HG03139 (cell line): ENCODE data around the gene TAF11L4.
"Not testable (repeated sequence)": the region's sequence is repeated elsewhere in the genome, so short reads cannot be mapped to it uniquely, and the experiment has no call there.

Experiments
- ATAC-seq: cut with Tn5 transposase; IDR thresholded peaks from one replicate; pipeline ENCODE4 v1.9.1; 2021; ENCODE audit not compliant: unreplicated experiment

Gene TAF11L4

GRCh38 chr5:17521501-17521900, at the start of gene TAF11L4:
TAF11L4 (plus strand) TSS chr5:17521801.
- ATAC-seq, result not testable (repeated sequence)

GRCh38 chr5:17475064-17475463, 46.5 kb upstream of the TAF11L4 start:
- ATAC-seq, result not testable (repeated sequence)

DNA sequence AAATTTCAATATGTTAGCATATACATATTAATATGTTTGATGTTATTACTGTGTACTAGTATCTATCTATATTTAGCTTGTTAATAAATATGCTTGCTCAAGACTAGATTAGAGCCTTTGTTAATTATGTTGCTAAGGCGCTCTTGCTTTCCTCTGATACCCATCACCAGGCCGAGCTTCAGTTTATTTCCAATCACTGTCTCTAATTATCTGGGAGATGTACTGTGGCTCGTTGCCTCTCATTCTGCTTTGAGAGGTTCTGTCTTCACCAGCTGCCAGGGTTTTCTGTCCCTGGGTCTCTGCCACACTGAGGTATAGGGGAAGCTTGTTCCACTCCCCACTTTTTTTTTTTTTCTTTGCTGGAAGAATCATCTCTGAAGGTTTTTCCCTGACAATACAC, 44.6 kb upstream of the TAF11L4 start:
- ATAC-seq, result no peak

DNA sequence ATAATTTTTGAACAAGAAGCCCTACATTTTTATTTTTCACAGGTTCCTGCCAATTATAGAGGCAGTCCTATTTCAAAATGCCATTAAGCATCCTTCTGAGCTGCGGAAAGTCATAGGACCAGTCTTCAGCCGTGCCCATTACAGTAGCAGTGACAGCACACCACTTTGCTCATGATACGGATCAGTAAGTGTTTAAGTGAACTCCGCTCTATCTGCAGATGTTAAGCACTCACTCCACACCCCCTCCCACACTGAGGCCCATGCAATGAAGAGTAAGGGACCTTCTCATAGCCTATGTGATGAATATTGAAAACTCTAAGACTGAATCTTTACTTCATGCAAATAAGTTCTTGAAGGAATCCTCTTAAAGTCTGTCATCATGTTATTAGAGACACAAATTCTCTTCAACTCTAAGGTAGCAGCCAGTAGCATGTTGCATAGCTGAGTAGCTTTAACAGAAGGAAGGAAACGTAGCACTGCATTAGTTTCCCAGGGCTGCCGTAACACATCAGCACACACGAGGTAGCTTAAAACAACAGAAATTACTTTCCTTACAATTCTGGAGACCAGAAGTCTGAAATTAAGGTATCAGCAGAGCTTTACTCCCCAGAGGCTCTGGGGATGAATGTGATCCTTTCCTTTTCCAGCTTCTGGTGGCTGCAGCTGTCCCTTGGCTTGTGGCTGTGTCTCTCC, 43.9 kb upstream of the TAF11L4 start:
- ATAC-seq, result no peak

GRCh38 chr5:17481378-17481777, 40.2 kb upstream of the TAF11L4 start:
- ATAC-seq, result no peak

GRCh38 chr5:17482790-17483189, 38.8 kb upstream of the TAF11L4 start:
- ATAC-seq, result no peak

GRCh38 chr5:17486464-17487173, 35.0 kb upstream of the TAF11L4 start:
- not testable (repeated sequence) for ATAC-seq

DNA sequence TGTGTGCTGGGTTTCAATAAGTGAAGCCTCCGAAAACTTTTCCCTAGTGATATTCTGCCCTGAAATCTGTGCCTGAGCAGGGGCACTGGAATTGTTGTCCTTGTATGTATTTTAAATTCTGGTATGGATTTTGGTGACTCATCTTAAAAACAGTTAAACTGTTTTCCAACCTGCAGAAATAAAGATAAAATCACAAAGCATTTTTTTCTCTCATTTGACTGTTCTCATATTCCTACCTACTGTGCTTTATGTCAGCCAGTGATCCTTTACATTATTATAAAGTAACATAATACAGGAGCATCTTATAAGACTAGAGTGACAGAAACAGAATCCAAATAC, 34.5 kb upstream of the TAF11L4 start:
- no peak for ATAC-seq

DNA sequence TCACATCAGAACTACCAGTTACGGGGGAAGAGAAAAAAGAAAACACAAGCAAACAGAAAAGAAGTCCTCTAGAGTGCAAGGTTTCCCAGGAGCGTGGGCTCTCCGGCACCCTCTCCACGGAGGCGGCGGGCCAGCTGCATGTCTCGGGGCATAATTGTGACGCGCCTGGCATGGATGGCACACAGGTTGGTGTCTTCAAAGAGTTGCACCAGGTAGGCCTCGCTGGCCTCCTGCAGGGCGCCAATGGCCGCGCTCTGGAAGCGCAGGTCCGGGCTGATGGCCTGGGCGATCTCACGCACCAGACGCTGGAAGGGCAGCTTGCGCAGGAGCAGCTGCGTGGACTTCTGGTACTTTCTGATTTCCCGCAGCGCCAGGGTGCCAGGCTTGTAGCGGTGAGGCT, 30.3 kb upstream of the TAF11L4 start:
- not testable (repeated sequence) for ATAC-seq

DNA sequence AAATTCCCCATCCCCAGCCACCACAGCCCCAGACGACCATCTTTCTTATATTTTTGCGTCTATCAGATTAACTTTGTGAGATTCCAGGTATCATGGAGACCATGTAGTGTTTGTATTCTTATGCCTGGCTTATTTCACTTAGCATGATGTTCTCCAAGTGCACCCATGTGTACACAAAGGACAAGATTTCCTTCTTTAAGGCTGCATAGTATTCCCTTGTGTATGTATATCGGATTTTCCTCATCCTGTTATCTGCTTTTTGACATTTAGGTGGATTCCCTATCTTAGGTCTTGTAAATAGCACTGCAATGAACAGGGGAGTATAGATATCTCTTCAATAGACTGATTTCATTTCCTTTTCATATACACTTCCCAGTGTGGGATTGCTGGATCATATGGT, 28.8 kb upstream of the TAF11L4 start:
- no peak for ATAC-seq

GRCh38 chr5:17497446-17497845, 24.2 kb upstream of the TAF11L4 start:
- no peak for ATAC-seq

- not testable (repeated sequence) for ATAC-seq
These were observed 23.7 kb upstream of the TAF11L4 start, which contains the start of gene TAF11L2 for GRCh38 chr5:17497931-17498330. TAF11L2 (plus strand) TSS chr5:17498231.

DNA sequence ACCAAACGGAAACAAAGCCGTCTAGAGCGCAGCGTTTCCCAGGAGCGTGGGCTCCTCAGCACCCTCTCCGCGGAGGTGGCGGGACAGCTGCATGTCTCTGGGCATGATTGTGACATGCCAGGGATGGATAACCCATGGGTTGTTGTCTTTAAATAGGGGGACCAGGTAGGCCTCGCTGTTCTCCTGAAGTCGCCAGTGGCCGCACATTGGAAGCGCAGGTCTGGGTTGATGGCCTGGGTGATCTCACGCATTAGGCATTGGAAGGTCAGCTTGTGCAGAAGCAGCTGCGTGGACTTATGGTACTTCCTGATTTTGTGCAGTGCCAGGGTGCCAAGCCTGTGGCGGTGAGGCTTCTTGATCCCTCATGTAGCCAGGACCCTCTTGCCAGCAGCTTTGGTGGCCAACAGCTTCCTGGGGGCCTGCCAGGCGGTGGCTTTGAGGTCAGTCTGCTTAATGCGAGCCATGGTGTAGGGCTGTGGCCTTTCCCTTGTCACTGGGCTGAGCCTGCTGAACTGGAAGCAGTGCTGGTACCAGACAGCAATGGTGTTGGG, 9.8 kb upstream of the TAF11L4 start:
- no peak for ATAC-seq

DNA sequence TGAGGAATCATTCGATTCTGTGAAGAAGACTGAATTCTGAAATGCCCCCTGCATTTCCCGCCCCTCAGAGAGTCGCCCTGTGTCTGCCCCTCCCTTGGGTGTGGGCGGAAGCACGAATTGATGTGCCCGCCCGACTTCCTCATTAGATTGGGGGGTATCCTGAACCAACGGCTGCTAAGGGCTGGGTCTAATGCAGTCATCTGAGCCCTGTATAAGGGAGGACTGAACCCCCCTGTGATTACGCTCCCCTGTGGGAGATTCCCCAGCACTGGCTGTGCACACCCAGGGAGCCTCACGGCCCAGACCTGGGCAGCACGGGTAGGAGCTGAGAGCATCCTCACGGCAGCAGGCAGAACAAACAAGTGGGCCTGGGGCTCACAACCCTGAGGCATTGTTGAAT, 4.1 kb upstream of the TAF11L4 start:
- not testable (repeated sequence) for ATAC-seq

- ATAC-seq, result not testable (repeated sequence)
These were observed 3.5 kb upstream of the TAF11L4 start, which contains the start of gene TAF11L3 for GRCh38 chr5:17518067-17518466. TAF11L3 (plus strand) TSS chr5:17518367.

DNA sequence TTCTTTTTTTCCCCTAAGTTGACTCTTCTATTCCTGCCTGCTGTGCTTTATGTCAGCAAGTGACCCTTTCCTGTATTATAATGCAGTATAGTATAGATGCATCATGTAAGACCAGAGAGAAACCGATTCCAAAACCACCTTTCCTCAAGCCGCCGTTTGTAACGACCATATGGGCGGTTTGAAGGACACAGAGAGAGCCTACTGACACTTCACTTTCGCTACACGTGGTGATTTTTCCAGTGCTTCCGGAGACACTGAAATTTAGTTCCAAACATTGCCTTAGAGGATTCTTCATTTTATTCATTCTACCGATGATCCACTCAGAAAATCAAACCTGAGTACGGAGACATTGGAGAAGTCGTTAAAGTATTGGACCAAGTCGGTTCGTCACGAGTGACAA, 2.1 kb upstream of the TAF11L4 start:
- not testable (repeated sequence) for ATAC-seq

- ATAC-seq, result not testable (repeated sequence)
These were observed 3.3 kb downstream of the TAF11L4 start, which contains the start of gene TAF11L5 for GRCh38 chr5:17524935-17525334. TAF11L5 (plus strand) TSS chr5:17525235.

- ATAC-seq, result not testable (repeated sequence)
These were observed 4.9 kb downstream of the TAF11L4 start for GRCh38 chr5:17526504-17526903.

- not testable (repeated sequence) for ATAC-seq
These were observed 6.8 kb downstream of the TAF11L4 start, which contains the start of gene TAF11L6 for GRCh38 chr5:17528369-17528768. TAF11L6 (plus strand) TSS chr5:17528669.
